ENCODE measurements around the gene NPTX1.

Gene NPTX1

GRCh38 chr17:80503031-80503430 lies 26.6 kb upstream of the NPTX1 start:
- no peak for DNase-seq (ENCODE audit: low read depth)

- no peak for DNase-seq (ENCODE audit: low read depth)
These were observed 26.1 kb upstream of the NPTX1 start for GRCh38 chr17:80502578-80502877.

DNA sequence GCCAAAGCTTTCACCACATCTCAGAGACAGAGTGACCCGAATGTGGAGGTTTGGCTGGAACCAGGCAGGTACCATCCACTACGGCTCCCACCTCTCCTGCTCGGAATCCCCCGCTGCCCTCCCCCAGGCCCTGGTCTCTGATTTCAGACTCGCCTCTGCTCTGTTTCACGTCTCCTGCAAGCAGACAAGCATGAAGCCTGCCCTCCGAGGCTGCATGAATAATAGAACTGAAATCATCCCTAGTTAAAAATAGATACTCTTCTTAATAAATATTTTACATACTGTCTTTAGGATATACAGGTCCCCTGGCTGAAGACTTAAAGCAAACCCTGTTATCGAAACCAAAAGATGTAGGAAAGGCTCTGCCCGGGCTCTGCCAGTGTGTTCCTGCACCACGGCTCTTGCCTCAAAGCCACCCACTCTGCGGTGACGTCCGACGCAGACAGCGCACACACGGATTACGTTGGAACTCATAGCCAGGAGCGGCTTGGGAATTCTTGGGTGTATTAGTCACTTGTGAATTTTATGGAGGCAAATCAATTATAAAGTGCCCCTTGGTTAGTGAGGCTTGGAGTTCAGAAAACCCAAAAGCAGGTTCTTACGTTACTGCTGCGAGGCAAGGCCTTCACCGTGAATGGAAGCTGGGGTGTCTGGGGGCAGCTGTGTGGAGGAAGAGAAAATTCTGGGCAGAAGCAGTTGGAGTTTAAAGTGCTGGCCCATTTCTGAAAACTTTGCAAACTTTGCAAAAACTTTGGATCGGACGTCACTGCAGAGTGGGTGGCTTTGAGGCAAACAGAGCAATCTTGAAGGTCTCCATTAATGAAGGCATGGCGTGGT lies 25.6 kb upstream of the NPTX1 start:
- peak; percentile 94 for DNase-seq (ENCODE audit: low read depth)

DNA sequence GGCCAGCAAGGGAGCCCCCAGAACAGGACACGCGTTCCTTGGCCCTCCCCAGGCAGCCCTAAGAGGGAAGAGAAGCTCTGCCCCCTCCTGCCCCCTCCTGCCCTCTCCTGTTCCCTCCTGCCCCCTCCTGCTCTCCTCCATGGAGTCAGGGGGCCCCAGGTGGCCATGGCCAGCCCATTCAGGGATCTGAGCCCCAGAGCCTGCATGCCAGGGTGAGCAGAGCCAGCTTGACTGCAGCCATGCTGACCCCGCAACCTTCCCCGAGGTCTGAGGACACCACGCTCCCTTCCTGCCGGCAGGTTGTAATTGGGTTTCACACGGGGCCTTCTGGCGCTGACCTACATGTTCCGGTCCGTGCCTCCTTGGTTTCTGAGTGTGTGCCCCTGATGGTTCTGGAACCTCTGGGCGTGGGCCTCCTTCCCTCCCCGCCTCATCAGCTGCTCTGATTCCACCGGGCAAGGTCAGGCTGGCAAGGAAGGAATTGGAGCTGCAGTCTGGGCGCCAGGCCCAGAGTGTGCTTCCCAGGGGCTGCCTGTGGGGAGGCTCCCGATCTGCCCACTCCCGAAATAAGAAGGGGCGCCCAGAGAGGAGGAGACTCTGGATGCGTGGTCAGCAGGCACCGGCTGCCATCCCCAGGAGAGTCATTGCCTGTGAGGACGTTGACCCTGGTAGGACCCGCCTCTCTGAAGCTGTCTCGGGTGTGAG lies 23.7 kb upstream of the NPTX1 start:
- no peak for DNase-seq (ENCODE audit: low read depth)

DNA sequence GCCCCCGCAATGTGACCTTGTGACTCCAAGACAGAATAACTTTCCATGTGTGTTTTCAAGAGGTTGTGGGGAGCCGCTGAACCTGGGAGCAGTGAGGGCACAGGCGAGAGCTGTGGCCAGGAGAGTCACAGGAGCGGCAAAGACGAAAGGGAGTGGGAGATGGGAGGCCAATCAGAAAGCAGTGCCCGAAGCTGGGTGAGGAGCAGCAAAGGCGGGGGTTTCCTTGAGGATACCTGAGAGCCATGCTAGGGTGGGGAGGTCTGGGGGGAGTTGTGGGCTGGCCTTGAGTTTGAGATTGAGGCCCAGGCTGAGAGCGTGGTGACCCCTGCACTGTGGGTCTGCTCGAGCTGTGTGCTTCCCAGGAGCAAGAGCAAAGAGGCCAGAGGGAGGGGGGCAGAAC lies 23.2 kb upstream of the NPTX1 start:
- DNase-seq (ENCODE audit: low read depth) = no peak

- DNase-seq (ENCODE audit: low read depth) = no peak
These were observed 22.6 kb upstream of the NPTX1 start for GRCh38 chr17:80498920-80499410.

GRCh38 chr17:80498242-80498919 lies 22.0 kb upstream of the NPTX1 start:
- DNase-seq (ENCODE audit: low read depth) = peak; percentile 43

DNA sequence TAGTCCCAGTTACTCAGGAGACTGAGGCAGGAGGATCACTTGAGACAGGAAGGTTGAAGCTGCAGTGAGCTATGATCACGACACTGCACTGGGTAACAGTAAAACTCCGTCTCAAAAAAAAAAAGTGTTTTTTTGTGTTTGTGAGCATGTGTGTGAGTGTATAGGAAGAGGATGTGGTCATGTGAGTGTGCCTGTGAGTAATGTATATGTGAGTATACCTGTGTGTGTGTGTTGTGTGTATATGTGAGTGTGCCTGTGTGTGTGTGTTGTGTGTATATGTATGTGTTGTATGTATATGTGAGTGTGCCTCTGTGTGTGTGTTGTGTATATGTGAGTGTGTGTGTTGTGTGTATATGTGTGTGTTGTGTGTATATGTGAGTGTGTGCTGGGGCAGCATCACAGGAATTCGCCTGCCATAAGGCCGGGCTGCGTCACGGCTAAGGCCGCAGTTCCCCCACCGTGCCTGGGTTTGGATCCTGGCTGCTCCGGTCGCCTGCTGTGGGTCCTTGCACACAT lies 21.4 kb upstream of the NPTX1 start:
- DNase-seq (ENCODE audit: low read depth) = peak; percentile 33

DNA sequence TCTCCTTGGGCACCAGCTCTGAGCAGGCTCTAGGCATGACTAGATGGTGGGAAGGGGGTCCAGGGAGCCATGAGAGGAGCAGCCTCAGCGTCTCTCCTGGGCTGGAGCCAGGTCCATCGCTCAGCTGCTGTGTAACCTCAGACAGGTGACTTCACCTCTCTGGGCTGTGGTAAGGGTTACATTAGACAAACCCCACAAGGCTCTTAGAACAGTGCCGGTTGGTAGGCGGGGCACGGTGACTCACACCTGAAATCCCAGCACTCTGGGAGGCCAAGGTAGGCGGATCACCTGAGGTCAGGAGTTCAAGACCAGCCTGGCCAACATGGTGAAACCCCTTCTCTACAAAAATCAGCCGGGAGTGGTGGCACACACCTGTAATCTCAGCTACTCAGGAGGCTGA lies 18.1 kb upstream of the NPTX1 start:
- DNase-seq (ENCODE audit: low read depth) = no peak

GRCh38 chr17:80492343-80493136 lies 16.1 kb upstream of the NPTX1 start:
- DNase-seq (ENCODE audit: low read depth) = no peak

DNA sequence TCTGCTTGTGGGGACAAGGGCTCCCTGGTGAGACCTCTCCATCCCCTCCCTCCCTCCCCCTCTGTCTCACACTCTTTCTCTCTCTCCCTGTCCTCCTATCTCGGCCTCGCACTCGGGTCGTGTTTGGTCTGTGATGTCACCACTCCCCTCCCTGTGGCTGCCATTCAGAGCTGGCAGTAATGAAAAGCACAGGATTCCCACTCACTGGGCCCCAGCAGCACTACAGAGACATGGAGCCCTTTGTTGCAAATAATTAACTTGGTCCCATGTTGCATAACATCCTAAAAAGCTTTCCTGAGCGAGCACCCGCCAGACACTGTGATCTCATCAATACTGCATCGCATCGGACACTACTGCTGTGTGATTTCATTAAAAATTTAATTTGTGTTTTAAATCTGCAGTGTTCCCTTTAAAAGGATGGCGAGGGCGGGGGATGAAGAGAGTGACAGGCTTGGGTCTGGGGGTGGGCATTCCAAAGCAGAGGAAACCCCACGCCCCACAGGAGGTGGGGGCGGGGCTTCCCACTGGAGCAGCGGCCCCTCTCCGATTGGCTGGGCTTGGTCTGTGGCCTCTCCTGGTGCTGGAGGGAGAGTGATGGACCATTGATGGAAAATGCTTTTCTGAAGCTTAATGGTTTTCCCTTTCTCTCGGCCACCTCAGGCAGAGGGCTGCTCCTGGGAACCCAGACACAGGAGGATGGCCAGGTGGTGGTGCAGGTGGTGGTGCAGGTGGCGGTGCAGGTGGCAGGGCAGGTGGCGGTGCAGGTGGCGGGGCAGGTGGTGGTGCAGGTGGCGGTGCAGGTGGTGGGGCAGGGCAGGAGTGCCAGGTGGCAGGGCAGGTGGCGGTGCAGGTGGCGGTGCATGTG lies 15.3 kb upstream of the NPTX1 start:
- no peak for DNase-seq (ENCODE audit: low read depth)

DNA sequence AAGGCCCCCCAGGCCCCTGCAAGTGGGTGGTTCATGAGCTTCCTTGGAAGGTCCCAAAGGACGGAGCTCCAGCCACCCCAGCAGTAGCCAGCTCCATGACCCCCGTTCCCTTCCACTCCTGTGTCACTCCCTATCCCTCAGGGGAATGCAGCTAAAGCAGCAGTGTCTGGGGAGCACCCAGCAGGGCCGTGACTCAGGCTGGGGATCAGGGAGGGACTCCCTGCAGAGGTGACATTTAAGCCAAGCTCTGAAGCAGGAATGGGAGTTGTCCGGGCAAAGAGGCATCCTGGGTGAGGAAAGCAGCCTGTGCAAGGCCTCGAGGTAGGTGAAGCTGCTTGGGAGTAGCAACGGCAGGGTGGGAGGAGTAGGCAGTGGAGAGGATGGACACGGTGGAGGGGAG lies 11.1 kb upstream of the NPTX1 start:
- no peak for DNase-seq (ENCODE audit: low read depth)

DNA sequence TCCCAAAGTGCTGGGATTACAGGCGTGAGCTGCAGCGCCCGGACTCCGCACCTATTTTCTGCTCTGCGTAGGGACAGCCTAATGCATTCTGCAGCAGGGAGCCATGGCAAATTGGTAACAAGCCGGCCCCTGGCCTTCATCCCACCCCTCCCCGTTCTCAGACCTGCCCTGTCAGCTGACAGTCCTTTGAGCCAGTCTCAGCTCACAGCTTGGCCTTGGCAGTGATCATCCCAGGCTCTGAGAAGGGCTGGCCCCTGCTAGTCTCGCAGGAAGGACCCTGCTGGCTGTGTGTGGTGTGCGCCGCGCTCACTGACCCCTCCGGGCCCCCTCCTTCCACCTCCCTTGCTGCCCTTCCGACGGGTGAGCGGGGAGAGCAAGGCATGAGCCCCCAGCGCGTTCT lies 10.3 kb upstream of the NPTX1 start:
- no peak for DNase-seq (ENCODE audit: low read depth)

- DNase-seq (ENCODE audit: low read depth) = no peak
These were observed 9.4 kb upstream of the NPTX1 start for GRCh38 chr17:80485846-80486245.

GRCh38 chr17:80482555-80483308 lies 6.3 kb upstream of the NPTX1 start:
- no peak for DNase-seq (ENCODE audit: low read depth)

GRCh38 chr17:80482058-80482318 lies 5.6 kb upstream of the NPTX1 start:
- no peak for DNase-seq (ENCODE audit: low read depth)

DNA sequence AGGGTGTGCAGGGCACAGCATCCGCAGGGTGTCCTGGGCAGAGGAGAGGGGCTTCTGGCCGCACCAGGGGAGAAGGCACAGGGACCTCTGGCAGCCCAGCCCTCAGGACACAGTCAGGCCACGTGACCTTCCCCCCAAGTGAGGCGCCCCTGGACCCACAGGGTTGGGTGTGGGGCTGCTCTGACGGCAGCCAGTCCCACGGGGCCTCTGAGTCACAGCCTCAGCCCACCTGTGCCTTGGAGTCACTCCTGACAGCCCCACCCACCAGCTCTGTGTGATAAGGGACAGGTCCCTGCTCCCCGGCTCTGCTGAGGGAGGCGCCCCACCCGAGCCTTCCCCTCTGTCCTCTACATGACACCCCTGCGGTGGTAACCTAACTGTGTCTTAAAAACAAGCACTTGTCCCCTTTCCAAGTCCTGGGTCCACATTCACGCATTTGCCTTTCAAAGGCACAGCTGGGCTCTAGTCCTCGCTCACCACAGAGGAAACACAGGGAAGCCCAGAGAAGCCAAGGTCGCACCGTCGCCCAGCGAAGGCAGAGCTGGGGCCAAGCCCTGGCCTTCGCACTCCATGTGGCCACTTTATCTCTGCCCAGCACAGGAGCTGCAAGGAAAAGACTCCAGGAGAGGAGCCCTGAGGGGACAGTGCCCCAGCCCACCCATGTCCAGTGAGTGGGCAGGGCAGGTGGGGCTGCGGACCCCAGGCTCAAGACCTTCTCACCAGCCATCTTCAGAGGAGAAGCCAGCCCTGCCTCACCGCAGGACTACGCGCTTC lies 5.1 kb upstream of the NPTX1 start:
- no peak for DNase-seq (ENCODE audit: low read depth)

GRCh38 chr17:80480248-80480647 lies 3.8 kb upstream of the NPTX1 start:
- no peak for DNase-seq (ENCODE audit: low read depth)

- DNase-seq (ENCODE audit: low read depth) = no peak
These were observed 2.8 kb upstream of the NPTX1 start for GRCh38 chr17:80479246-80479566.
